A673 (cell line): ENCODE data around the gene CREM. TPM values are rescaled to one million over a fixed set of nuclear protein-coding genes. Genes with fewer than 3 reads are reported as not detected.

ENCODE experiments used
- BruUV-seq: library from RNA; stranded (reverse); fragments of 400-500 nt; replicated peaks from 2 replicates; lab custom pipeline; 2021; lab: Mats Ljungman, UMichigan
- CTCF ChIA-PET: fragments of 300-600 bp; sonication (Branson Sonifier 250); formaldehyde crosslinking; loops from one replicate; lab custom pipeline; 2022; ENCODE audit warnings: antibody characterized with exemption; lab: Charles Lee
- POLR2A ChIA-PET: fragments of 300-600 bp; sonication (Branson Sonifier 250); formaldehyde crosslinking; loops from one replicate; lab custom pipeline; 2022; ENCODE audit warnings: antibody characterized with exemption; ENCODE audit not compliant: low non-redundant PET; lab: Charles Lee
- DNase-seq: peaks from one replicate; pipeline ENCODE4 v3.0.0-alpha.2; 2015; ENCODE audit warnings: low spot score
- H3K27ac ChIP-seq: fragments of 200-600 bp; sonication (generic); 2 replicates; pipeline ENCODE4 v1.5.1; 2016; ENCODE audit warnings: mixed run types, low read depth, mild to moderate bottlenecking, mixed read lengths, antibody characterized with exemption, low read length; ENCODE audit not compliant: poor library complexity, severe bottlenecking
- H3K27me3 ChIP-seq: fragments of 200-600 bp; sonication (generic); replicated peaks from 2 replicates; pipeline ENCODE4 v1.6.1; 2017; ENCODE audit warnings: mixed run types, low read depth, mild to moderate bottlenecking, mixed read lengths, antibody characterized with exemption, low read length; ENCODE audit not compliant: insufficient read depth, poor library complexity
- H3K36me3 ChIP-seq: fragments of 200-600 bp; sonication (generic); 2 replicates; pipeline ENCODE4 v1.6.1; 2016; ENCODE audit warnings: mixed run types, mild to moderate bottlenecking, mixed read lengths, antibody characterized with exemption, low read length; ENCODE audit not compliant: insufficient read depth, poor library complexity, severe bottlenecking
- H3K4me1 ChIP-seq: fragments of 200-600 bp; sonication (generic); 2 replicates; pipeline ENCODE4 v1.6.1; 2017; ENCODE audit warnings: mixed run types, mild to moderate bottlenecking, mixed read lengths, antibody characterized with exemption, low read length; ENCODE audit not compliant: insufficient read depth, poor library complexity, severe bottlenecking
- H3K4me3 ChIP-seq: fragments of 200-600 bp; sonication (generic); 2 replicates; pipeline ENCODE4 v1.5.1; 2016; ENCODE audit warnings: low read depth, mixed run types, mild to moderate bottlenecking, mixed read lengths, low read length; ENCODE audit not compliant: poor library complexity, severe bottlenecking
- H3K9me3 ChIP-seq: fragments of 200-600 bp; sonication (generic); 2 replicates; pipeline ENCODE4 v1.6.1; 2016; ENCODE audit warnings: mixed run types, low read depth, mild to moderate bottlenecking, mixed read lengths, antibody characterized with exemption, low read length; ENCODE audit not compliant: poor library complexity, severe bottlenecking
- EZH2 ChIP-seq: fragments of 200-600 bp; sonication (generic); IDR thresholded peaks from 2 replicates; pipeline ENCODE4 v1.6.1; 2017; ENCODE audit warnings: borderline replicate concordance, low read depth, mild to moderate bottlenecking, mixed read lengths, antibody characterized with exemption, low read length; ENCODE audit not compliant: poor library complexity, severe bottlenecking
- intact Hi-C: fragments of 100-400 bp; cut with micrococcal nuclease; formaldehyde crosslinking; loops from one replicate; pipeline ENCODE4 v1.10.0; 2022; ENCODE audit not compliant: unreplicated experiment
- total RNA-seq: library from RNA; stranded (reverse); gene quantifications from 2 replicates; pipeline ENCODE4 v1.2.3, GENCODE V29; 2021
- TF ChIP-seq, protein P1 (sequence below): fragments of 300-800, 200-600 bp; sonication (generic); conservative IDR thresholded peaks from 2 replicates; pipeline ENCODE4 v1.5.1; 2017; ENCODE audit warnings: low read depth, mild to moderate bottlenecking, antibody characterized with exemption, low read length, moderate library complexity, mixed read lengths

Gene CREM
- total RNA-seq, 1 experiment from 2014 or later, result 66.3 TPM

DNA sequence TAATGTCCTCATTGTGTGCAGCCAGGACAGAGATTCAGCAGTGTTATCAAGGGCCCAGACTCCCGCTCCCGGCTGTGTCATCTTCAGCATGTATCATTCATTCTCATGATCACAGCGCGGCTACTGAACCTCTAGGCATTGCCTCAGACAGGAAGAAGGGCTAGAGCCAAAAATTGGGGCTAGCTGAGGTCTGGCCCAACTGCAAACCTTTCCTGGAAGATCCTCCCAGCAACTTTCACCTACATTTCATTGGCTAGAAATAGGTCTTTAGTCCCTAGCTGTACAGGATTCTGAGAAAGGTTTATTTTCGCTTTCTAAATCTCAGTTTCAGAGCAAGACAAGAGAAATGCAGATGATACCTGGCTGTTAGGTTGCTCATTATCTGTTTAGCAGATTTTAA is 81.9 kb downstream of the CREM start:
- no TSS peak for BruUV-seq
- DNase-seq, result no peak
- no peaks in the 10 kb centered on the region for H3K9me3 ChIP-seq
- H3K27me3 ChIP-seq, result no peaks in the 10 kb centered on the region
- intact Hi-C loops, result no loop called here
- H3K4me3 ChIP-seq, result no peak overlapping the region
- H3K27ac ChIP-seq, result no peak overlapping the region
- ChIA-PET CTCF (no interaction called here), POLR2A (no interaction called here)
- peaks cover 12% of the 10 kb centered on the region for H3K36me3 ChIP-seq
- no peak for TF ChIP-seq EZH2
- TF ChIP-seq, protein P1, sequence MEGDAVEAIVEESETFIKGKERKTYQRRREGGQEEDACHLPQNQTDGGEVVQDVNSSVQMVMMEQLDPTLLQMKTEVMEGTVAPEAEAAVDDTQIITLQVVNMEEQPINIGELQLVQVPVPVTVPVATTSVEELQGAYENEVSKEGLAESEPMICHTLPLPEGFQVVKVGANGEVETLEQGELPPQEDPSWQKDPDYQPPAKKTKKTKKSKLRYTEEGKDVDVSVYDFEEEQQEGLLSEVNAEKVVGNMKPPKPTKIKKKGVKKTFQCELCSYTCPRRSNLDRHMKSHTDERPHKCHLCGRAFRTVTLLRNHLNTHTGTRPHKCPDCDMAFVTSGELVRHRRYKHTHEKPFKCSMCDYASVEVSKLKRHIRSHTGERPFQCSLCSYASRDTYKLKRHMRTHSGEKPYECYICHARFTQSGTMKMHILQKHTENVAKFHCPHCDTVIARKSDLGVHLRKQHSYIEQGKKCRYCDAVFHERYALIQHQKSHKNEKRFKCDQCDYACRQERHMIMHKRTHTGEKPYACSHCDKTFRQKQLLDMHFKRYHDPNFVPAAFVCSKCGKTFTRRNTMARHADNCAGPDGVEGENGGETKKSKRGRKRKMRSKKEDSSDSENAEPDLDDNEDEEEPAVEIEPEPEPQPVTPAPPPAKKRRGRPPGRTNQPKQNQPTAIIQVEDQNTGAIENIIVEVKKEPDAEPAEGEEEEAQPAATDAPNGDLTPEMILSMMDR, result no peak
- peaks cover 12% of the 10 kb centered on the region for H3K4me1 ChIP-seq

- DNase-seq, result no peak
- no peak overlapping the region for H3K27ac ChIP-seq
- H3K9me3 ChIP-seq, result no peaks in the 10 kb centered on the region
- intact Hi-C loops, result no loop called here
- no peak overlapping the region for H3K4me3 ChIP-seq
- BruUV-seq, result no TSS peak
- ChIA-PET CTCF (no interaction called here), POLR2A (no interaction called here)
- peaks cover 12% of the 10 kb centered on the region for H3K4me1 ChIP-seq
- peaks cover 12% of the 10 kb centered on the region for H3K36me3 ChIP-seq
- no peak for TF ChIP-seq EZH2
- TF ChIP-seq, protein P1, result no peak
- no peaks in the 10 kb centered on the region for H3K27me3 ChIP-seq
Observed at GRCh38 chr10:35208949-35209613, 82.4 kb downstream of the CREM start.

DNA sequence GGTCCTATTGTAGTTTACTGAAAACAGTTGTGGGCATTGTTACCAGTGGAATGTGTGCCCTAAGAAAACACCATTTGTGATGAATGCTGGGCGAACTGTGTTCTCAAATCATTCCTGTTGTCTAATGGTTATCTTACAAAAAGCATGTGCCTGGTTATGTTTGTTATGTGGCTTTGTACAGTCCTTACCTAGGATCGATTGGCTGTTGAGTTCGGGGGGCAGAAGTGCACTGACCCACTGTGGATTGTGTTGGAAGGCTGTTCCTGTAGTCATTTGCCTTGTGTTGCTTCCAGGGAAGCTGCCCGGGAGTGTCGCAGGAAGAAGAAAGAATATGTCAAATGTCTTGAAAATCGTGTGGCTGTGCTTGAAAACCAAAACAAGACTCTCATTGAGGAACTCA is 84.3 kb downstream of the CREM start:
- H3K9me3 ChIP-seq, result no peaks in the 10 kb centered on the region
- H3K4me1 ChIP-seq, result no peaks in the 10 kb centered on the region
- CTCF ChIA-PET, result no interaction called here
- no peaks in the 10 kb centered on the region for H3K27me3 ChIP-seq
- POLR2A ChIA-PET, result no interaction called here
- H3K36me3 ChIP-seq, result peaks cover 12% of the 10 kb centered on the region
- TF ChIP-seq EZH2, result no peak
- TF ChIP-seq, protein P1, result no peak
- BruUV-seq, result no TSS peak
- intact Hi-C loops, result loop anchor here (10.0 kb wide), 2 partner anchors 216 to 556 kb away; no protein-coding TSS in a partner anchor
- no peak overlapping the region for H3K27ac ChIP-seq
- no peak overlapping the region for H3K4me3 ChIP-seq
- DNase-seq, result no peak
